HG02588 (cell line): ENCODE data around the gene KBTBD4.

Source experiments
- ATAC-seq: cut with Tn5 transposase; IDR thresholded peaks from one replicate; pipeline ENCODE4 v1.9.1; 2021; ENCODE audit warnings: mild to moderate bottlenecking, moderate library complexity; ENCODE audit not compliant: unreplicated experiment

Gene KBTBD4

GRCh38 chr11:47578524-47579494 lies at the start of gene KBTBD4, which contains the start of gene NDUFS3:
TSS of gene KBTBD4 (minus strand) at chr11:47578970. CDS start at chr11:47578951, 19 bp downstream.
TSS of gene NDUFS3 (plus strand) at chr11:47579074. CDS start at chr11:47579092, 18 bp downstream.
- peak; percentile 88 for ATAC-seq

GRCh38 chr11:47628026-47628425 lies 49.3 kb upstream of the KBTBD4 start:
- ATAC-seq: no peak

GRCh38 chr11:47626234-47626633 lies 47.5 kb upstream of the KBTBD4 start:
- ATAC-seq: no peak

- no peak for ATAC-seq
Measured at GRCh38 chr11:47620836-47621378, 42.1 kb upstream of the KBTBD4 start.

- ATAC-seq: no peak
Measured at GRCh38 chr11:47617417-47617809, 38.6 kb upstream of the KBTBD4 start.

GRCh38 chr11:47616726-47617416 lies 38.1 kb upstream of the KBTBD4 start:
- ATAC-seq: no peak

- ATAC-seq: no peak
Measured at GRCh38 chr11:47615249-47615648, 36.5 kb upstream of the KBTBD4 start.

GRCh38 chr11:47611348-47611794 lies 32.6 kb upstream of the KBTBD4 start:
- peak; percentile 76 for ATAC-seq

- ATAC-seq: no peak
Measured at GRCh38 chr11:47609675-47610074, 30.9 kb upstream of the KBTBD4 start.

- no peak for ATAC-seq
Measured at GRCh38 chr11:47607380-47607779, 28.6 kb upstream of the KBTBD4 start.

- ATAC-seq: no peak
Measured at GRCh38 chr11:47606731-47607130, 28.0 kb upstream of the KBTBD4 start.

- ATAC-seq: no peak
Measured at GRCh38 chr11:47605921-47606320, 27.2 kb upstream of the KBTBD4 start.

GRCh38 chr11:47603295-47603694 lies 24.5 kb upstream of the KBTBD4 start:
- no peak for ATAC-seq

GRCh38 chr11:47599902-47600301 lies 21.1 kb upstream of the KBTBD4 start:
- no peak for ATAC-seq

- no peak for ATAC-seq
Measured at GRCh38 chr11:47595967-47596366, 17.2 kb upstream of the KBTBD4 start.

- no peak for ATAC-seq
Measured at GRCh38 chr11:47595029-47595428, 16.3 kb upstream of the KBTBD4 start.

GRCh38 chr11:47593934-47594855 lies 15.4 kb upstream of the KBTBD4 start, which contains the start of gene C1QTNF4:
TSS of gene C1QTNF4 (minus strand) at chr11:47594411. CDS start at chr11:47590810, 3,601 bp downstream.
- ATAC-seq: no peak

GRCh38 chr11:47593492-47593933 lies 14.7 kb upstream of the KBTBD4 start:
- ATAC-seq: no peak

GRCh38 chr11:47592970-47593369 lies 14.2 kb upstream of the KBTBD4 start:
- ATAC-seq: no peak

- no peak for ATAC-seq
Measured at GRCh38 chr11:47592251-47592650, 13.5 kb upstream of the KBTBD4 start.
